GM21360 (cell line): Measurements from ENCODE around the gene RGS1.

ENCODE experiments used
- ATAC-seq: cut with Tn5 transposase; IDR thresholded peaks from one replicate; pipeline ENCODE4 v1.9.1; 2021; ENCODE audit warnings: mild to moderate bottlenecking, moderate library complexity; ENCODE audit not compliant: unreplicated experiment

Gene RGS1, protein sequence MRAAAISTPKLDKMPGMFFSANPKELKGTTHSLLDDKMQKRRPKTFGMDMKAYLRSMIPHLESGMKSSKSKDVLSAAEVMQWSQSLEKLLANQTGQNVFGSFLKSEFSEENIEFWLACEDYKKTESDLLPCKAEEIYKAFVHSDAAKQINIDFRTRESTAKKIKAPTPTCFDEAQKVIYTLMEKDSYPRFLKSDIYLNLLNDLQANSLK

DNA sequence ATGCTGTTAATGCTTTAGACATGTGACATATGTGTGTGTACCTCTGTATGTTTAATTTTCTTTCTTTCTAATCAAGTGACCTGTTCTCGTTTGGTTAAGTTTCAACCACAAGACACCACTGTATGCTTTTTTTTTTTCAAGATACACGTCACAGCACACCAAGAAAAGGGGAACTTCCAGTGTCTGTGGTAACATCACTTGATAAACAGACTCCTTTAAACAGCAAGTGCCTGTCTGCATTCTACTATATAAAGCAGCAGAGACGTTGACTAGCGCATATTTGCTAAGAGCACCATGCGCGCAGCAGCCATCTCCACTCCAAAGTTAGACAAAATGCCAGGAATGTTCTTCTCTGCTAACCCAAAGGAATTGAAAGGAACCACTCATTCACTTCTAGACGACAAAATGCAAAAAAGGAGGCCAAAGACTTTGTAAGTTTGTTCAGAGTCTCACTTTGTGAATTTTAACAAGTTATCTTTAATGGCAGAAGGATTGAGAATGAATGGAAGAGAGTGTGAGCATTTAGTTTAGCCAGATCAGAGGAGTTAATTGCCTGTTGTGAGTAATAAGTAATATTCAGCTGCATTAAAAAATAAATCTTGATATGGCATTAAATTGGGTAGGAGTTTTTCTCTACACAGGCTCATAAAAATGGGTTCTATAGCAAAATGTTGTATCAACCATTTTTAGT, at the start of gene RGS1:
Gene RGS1, plus strand, starts transcription at position 275 of the 691 bp plus-strand sequence. Its CDS starts 20 bp downstream, at position 295.
- peak; percentile 82 for ATAC-seq

DNA sequence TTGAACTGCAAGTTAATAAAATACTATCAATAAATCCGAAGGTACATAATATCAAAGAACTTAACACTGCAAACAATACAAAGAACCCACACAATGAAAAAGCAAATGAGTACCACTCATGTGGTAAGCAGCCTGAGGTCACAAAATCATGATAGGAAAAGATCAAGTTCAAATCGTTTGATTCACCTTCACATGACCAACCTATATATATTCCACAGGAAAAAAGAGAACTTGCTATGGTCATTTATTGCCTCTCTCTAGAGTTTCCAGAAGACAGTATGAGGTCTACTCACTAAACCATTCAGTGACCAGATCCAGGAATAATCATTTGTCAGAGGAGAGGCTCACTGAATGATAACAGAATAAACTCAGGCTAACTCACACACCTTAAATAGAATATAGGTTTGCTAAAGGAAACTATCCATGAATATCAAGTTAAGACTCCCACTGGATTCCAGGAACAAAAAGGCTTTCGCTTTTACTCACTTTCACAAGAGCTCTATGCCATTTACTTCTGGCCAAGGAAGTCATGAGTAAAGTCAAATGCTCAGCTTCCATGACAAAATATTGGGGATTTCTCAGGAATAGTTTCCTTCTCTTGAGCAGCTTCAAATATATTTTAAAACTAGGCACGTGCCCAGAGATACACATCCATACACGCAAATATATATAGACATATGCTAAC, 48.3 kb upstream of the RGS1 start:
- ATAC-seq, result no peak

DNA sequence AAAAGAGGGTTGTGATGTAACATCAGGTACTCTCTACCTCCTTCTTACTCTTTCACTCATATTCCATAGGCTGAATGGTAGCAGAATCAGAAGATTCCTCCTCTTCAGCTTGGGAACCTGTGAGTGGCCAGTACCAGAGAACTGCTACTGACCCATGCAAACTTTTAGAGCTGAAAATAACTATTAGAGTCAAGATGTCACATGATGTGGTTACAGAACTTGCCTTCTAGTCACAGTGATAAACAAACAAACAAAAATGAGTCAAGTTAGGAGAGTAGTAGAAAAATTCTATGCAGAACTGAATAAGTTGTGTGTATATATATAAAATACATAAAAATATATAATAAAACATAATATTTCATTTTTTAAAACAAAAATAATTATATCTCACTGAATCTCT, 47.6 kb upstream of the RGS1 start:
- ATAC-seq, result no peak

DNA sequence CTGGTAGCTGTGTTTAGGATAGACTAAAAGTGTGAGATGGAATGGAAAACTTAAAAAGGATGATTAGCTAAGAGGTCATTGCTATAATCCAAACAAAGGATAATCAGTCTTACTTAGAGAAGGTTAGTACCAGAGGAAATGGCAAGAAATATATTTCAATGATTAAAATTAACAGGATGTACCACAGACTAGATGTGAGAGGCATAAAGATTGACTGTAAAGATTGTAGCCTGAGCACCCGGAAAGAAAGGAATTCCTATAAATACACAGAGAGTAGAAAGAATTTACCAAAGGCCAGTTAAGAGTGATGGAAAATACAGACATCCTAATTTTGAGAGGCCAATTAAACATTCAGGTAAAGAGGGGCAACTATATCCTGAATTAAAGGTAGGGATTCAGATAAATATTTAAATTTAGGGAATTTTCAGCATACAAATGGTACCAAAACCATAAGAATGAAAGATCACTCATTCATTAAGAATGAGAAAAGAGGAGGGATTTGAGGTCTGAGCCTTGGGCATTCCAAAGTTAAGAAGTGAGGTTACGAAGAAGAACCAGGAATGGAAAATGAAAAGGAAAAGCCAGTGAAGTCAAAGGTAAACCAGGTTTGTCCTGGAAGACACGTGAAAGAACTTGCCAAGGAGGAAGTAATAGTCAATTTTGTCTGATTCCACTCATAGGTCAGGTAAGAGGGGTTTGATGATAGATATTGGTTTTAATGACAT, 46.4 kb upstream of the RGS1 start:
- ATAC-seq, result no peak

DNA sequence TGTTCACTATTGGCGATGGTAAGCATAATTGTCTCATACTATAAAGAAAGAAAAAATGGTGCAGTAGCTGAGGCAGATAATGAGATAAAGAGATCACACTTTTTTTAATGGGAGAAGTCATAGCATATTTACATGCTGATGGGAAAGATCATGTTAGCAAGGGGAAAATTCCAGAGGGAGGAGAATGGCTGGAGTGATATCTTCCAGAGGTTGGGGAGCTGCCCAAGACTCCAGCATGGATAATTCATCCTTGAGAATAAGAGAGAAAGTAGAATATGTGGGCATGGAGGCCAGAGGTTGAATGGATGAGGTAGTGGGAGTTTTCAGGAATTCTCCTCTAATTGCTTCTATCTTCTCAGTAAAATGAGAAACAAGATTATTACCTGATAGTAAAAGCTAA, 45.8 kb upstream of the RGS1 start:
- no peak for ATAC-seq

DNA sequence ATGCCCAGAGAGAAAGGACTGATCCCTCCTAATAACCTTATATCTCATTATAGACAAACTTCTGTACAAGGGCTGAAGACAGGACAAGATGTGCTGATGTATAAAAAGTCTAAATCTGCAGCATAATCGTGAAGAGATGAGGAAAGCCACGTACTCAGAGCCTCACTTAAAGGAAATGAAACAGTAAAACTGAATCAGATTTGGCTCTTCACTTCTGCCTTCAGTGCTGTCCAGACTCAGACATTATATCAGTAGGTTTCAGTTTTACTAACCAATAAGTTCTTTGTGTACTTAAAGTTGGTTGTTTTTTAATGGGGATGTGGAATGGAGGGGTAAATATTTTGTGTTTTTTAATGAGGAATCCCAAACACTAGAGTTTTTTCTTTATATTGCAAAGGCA, 45.3 kb upstream of the RGS1 start:
- peak; percentile 95 for ATAC-seq

DNA sequence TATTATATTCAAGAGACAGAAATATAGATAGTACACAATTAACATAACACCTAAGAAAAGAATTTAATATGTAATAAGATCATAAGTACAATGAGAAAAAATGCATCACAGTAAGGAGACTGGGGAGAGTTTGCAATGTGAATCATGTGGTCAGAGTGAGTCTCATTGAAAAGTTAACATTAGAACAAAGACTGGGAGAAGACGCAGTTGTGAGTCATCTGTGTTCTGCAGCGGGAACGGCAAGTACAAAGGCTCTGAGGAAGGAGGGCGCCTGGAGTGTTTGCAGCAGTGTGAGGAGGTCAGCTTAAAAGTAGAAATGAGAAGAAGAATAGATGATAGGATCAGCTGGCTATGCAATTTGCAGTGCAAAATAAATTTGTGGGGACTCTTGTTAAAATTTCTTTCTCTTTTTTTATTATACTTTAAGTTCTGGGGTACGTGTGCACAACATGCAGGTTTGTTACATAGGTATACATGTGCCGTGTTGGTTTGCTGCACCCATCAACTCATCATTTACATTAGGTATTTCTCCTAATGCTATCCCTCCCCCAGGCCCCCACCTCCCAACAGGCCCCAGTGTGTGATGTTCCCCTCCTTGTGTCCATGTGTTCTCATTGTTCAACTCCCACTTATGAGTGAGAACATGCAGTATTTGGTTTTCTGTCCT, 44.4 kb upstream of the RGS1 start:
- peak; percentile 55 for ATAC-seq

DNA sequence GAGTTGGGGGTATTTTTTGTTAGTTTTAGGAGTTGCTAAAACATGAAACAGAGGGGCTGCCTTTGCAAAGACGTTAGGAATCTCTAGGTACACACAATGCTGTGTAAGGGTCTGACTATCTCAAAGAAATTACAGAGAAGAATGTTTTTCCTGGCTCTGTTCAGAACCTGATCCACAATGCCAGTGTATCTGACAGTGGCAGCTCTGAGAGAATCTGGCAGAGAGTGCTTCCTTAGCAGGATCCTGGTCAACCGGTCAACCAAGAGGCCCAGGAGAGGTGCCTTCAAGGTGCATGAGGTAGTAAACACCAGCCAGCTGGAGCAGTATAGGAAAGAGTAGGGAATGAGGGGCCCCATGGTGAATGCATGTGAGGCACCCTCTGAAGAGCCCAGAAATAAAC, 40.9 kb upstream of the RGS1 start:
- no peak for ATAC-seq

DNA sequence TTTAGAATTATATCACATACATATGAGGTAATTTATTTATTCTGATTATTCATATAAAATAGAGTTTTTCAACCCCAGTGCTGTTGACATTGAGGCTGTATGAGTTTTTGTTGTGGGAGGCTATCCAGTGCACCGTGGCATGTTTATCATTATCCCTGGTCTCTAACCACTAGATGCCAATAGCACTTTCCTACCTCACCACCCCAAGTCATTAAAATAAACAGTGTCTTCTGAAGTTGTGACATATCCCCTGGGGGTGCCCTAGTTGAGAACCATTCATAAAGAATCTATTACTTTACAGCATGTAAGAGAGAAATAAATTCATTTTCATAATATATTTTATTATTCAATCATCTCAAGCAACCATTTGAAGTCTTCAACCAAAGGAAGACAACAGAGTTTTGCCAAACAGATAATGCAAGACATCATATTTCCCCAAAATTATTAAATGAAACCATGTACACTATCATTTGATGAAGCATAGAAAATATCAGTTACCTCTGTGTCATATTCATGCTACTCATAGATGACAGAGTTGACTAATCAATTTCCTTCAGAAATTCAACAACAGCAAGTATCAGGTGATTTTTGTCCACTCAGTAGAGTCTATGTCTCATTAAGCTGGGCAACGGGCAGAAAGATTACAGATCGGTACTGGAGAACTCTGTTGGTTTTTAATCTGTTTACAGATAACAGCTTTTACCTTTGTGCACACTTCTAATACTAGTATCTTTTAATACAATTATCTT, 39.5 kb upstream of the RGS1 start:
- ATAC-seq, result no peak

DNA sequence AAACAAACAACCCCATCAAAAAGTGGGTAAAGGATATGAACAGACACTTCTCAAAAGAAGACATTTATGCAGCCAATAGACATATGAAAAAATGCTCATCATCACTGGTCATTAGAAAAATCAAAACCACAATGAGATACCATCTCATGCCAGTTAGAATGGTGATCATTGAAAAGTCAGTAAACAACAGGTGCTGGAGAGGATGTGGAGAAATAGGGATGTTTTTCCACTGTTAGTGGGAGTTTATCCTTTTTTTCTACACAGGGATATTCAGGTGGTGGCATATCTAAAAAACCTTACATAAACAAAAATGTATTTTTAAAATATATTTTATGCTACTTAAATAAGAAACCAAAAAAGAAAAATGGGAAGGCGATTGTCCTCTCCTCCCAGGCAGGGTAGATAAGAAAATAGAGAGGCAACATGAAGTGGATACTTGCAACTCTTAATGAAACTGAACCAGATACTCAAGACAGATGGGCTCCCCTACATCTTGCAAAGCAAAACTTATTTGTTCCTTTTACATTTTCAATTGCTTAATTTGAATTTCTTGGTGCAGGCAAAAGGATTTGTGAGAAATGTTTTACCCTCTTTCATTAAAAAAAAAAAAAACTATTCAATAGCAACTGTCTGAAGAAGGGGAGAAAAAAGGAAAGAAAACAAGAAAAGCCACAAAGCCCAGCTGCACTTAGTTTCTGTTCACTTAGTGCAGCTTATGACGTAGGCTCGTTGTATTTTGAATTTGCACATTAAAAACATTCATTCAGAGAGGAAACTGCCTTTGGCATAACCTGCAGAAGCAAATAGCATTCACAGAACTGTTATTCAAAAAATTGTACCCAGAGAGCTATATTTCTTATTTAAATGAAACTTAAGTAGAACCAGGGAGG, 36.9 kb upstream of the RGS1 start:
- peak; percentile 81 for ATAC-seq

DNA sequence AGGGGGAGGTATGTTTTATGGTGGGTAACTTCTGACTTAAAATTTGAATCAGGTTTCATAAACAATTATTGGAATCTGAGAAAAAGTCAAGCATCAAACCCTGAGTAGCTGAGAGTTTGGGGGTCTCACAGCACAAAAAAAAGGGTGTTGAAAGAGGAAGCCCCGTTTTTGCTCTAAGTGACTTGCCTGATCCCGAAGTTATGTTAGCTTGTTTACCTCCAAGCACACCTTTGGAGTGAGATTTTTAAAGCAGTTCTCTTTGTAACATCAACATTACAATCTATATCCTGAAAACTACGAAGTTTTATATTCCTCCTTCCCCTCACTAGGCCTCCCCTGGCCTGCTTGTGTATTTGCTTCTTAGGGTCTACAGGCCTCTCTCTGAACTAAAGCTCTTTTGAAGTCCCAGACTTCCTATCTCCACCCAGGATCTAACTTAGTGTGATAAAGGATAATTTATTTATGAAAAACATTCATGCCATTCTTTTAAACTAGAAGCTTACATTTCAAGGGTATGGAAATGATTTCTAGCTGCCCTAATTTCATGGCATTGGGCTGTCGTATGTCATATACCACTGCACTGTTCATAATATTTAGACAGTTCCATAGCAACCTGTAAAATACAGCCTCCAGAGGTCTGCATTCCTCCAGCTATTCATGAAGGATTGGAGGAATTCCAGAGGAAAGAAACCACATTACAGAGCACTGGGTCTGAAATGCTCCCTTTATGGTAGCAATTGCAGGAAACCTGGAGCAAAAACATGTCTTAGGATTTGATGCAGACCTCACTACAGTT, 36.1 kb upstream of the RGS1 start:
- no peak for ATAC-seq

DNA sequence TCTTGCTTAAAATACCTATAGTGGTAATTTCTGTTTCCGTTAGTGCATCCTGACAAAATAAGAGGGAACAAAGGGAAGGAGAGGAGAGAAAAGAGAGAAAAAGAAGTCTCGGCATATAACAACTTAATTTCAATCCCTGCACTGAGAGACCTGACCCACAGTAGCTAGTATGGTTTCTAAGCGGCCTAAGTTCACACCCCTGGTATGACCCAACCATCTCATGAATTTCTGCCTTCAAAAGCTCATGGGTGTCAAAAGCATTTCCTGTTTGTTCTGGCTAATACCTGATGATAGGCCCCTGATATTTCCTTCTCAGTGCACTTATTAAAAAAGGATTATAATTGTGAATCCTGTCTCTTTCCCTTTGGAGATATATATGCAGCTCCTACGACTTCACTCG, 32.1 kb upstream of the RGS1 start:
- ATAC-seq, result no peak

DNA sequence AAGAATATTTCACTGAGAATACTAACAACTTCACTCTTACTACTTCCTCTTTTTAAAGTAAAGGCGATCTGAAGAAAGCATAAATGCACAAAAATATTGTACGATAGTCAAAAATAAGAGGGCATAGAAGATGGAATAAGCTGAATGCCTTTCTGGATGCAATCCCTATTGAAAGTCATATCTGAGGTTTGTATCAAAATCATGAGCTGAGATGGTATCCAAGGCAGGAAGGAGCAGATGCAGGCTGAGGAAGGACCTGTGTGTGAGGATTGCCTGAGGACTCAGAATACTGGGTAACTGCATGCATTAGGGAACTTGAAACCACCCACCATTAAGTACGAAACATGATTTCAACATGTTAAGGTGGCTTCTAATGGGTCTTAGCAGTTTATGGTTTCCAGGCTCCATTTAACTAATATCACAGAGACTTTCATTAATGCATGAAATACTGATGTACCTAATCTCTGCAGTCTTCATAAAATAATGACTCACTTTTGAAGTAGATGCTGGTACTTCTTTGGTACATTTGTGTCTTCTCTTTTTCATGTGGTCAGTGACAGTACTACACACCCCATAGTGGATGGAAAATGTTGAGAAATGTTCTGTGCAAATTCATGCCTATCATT, 29.6 kb upstream of the RGS1 start:
- peak; percentile 59 for ATAC-seq

DNA sequence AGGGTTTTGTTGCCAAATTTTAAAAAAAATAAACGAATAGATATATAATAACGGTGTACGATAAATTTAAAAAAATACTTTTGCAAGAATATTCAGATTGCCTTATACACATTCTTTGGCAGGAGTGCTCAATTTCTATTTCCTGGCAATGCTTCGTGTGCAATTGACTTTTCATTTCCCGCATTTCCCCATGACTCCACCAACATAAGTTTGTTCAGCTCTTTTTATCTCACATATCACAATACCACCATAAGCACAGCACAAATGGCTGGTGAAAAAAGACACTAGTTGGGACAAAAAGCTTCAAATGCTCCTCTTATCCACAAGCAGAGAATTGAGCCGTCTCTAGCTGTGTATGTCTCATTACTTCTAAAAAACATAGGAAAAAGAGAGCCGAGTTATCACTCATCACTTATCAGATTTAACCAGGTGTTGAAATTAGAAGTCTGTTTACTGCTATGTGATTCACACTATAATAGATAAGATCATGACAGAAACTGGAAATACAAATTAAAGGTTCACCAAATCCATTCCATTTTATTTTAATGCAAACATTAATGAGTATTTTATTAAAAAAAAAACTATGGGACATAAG, 28.9 kb upstream of the RGS1 start:
- ATAC-seq, result no peak

DNA sequence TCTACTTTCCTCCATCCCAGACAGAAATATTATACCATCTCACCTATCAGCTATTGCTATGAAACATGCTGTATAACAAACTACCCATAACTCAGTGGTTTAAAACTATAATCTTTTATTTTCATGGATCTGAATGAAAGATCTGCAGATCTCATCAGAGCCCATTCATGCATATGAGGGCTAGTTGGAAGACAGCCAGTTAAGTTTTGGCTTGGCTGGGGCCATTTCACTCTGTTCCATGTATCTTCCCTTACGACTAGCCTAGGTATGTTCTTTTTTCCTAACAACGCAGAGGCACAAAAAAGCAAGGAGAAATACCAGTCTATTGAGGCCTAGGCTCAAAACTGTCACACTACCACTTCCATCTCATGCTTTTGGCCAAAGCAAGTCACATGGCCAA, 28.1 kb upstream of the RGS1 start:
- ATAC-seq, result no peak

DNA sequence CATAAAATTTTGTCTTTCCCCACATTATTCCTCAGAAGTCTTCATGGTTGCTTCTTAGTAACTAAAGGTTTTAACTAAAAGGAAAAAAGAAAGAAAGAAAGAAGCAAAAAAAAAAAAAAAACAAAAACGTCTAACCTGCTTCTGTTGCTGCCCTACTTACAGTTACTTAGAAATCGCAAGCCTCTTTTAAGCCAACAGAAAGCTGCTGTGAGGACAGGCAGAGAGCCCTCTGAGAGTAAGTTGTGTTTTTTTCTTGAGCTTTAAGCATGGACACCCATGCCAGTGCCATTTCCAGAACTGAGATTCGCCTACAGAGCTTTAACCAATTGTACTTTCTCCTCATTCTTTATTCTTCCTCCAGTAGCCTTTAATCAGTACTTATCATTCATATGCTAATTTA, 25.6 kb upstream of the RGS1 start:
- no peak for ATAC-seq

DNA sequence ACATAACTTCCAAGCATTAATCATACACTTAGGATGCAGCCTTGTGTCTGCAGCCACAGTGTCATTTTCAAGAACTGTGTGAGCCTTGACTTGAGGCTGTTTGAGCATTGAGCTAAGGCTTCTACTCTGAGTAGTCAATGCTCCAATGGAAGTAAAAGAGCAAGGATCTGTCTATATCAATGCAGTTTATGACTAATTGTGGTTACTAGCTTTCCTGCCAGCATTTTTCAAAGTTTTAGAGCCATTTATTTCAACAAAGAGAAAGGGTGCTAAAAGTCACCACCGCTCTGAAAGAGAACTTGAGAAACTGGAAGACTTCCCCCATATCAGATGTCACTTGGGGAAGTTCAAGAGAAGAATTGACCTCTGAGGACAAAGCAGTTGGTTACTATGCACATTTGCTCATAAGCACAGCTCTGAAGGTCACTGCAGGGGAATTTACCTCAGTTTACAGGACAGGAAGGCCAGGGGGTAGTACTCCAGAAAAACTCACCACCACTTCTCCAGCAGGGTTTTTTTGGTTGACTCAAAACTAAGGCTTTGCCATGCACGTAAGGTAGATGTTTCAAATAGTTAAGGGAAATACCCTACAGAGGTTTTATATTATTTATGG, 24.5 kb upstream of the RGS1 start:
- peak; percentile 60 for ATAC-seq
